ENCODE measurements around the gene PIK3R2. TPM values are rescaled to one million over a fixed set of nuclear protein-coding genes. Genes with fewer than 3 reads are reported as not detected.

The PIK3R2 gene
- total and polyA plus RNA-seq, 2 of the 13 experiments (the other 11 are each of a cell fraction or from before 2014, with no cell fraction given) = 18.6 to 25.3 TPM

DNA sequence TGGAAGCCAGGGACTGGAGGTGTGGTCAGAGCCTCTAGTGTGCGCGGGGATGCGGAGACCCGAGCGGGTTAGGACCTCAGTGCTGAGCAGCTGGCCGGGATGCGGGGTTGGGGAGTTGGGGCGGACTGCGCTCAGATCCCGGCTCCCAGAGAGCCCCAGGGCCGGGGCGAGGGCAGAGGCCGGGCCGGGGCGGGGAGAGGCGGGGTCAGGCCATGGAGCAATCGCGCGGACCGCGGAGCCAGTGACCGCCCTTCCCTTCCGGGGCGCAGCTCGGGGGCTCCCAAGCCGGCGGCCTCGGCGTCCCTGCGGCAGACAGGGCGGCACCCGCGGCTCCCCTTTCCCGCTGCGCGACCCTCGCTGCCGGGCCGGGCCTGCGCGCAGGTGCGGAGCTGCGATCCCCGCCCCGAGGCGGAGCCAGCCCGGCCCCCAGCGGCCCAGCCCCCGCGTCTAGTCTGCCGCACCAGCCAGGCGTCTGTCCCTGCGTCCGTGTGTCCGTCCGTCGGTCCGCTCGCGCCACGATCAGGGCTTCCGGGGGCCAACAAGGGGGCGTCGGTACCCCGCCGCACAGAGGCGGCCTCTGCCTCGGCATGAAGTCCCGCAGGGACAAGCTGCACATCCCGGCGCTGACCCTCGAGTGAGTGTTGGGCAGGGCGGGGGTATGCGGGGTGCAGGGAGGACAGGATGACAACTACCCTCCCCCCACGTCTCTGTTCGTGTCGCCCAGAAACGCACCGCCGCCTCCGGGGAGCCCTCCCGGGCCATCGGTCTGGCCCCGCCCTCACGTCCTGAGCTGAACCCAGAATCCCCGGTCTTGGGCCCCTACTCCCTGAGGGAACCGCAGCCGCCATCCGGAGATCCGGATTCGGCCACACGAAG, 43.0 kb upstream of the PIK3R2 start (continued):
- TF ChIP-seq, protein P1, sequence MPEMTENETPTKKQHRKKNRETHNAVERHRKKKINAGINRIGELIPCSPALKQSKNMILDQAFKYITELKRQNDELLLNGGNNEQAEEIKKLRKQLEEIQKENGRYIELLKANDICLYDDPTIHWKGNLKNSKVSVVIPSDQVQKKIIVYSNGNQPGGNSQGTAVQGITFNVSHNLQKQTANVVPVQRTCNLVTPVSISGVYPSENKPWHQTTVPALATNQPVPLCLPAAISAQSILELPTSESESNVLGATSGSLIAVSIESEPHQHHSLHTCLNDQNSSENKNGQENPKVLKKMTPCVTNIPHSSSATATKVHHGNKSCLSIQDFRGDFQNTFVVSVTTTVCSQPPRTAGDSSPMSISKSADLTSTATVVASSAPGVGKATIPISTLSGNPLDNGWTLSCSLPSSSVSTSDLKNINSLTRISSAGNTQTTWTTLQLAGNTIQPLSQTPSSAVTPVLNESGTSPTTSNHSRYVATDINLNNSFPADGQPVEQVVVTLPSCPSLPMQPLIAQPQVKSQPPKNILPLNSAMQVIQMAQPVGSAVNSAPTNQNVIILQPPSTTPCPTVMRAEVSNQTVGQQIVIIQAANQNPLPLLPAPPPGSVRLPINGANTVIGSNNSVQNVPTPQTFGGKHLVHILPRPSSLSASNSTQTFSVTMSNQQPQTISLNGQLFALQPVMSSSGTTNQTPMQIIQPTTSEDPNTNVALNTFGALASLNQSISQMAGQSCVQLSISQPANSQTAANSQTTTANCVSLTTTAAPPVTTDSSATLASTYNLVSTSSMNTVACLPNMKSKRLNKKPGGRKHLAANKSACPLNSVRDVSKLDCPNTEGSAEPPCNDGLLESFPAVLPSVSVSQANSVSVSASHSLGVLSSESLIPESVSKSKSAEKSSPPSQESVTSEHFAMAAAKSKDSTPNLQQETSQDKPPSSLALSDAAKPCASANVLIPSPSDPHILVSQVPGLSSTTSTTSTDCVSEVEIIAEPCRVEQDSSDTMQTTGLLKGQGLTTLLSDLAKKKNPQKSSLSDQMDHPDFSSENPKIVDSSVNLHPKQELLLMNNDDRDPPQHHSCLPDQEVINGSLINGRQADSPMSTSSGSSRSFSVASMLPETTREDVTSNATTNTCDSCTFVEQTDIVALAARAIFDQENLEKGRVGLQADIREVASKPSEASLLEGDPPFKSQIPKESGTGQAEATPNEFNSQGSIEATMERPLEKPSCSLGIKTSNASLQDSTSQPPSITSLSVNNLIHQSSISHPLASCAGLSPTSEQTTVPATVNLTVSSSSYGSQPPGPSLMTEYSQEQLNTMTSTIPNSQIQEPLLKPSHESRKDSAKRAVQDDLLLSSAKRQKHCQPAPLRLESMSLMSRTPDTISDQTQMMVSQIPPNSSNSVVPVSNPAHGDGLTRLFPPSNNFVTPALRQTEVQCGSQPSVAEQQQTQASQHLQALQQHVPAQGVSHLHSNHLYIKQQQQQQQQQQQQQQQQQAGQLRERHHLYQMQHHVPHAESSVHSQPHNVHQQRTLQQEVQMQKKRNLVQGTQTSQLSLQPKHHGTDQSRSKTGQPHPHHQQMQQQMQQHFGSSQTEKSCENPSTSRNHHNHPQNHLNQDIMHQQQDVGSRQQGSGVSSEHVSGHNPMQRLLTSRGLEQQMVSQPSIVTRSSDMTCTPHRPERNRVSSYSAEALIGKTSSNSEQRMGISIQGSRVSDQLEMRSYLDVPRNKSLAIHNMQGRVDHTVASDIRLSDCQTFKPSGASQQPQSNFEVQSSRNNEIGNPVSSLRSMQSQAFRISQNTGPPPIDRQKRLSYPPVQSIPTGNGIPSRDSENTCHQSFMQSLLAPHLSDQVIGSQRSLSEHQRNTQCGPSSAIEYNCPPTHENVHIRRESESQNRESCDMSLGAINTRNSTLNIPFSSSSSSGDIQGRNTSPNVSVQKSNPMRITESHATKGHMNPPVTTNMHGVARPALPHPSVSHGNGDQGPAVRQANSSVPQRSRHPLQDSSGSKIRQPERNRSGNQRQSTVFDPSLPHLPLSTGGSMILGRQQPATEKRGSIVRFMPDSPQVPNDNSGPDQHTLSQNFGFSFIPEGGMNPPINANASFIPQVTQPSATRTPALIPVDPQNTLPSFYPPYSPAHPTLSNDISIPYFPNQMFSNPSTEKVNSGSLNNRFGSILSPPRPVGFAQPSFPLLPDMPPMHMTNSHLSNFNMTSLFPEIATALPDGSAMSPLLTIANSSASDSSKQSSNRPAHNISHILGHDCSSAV (CRISPR knock-in tag; IDR thresholded peaks at IDR 0.05; ENCODE audit: borderline replicate concordance) = no peak
- peak; percentile 15; the same call in 1 of the 2 replicates for TF ChIP-seq ESRRA (CRISPR knock-in tag; IDR thresholded peaks at IDR 0.05; ENCODE audit: low read depth)
- TF ChIP-seq NAIF1 (CRISPR knock-in tag; IDR thresholded peaks at IDR 0.05; ENCODE audit: borderline replicate concordance) = no peak
- no peak for TF ChIP-seq SATB2 (CRISPR knock-in tag; IDR thresholded peaks at IDR 0.05)
- no peak for TF ChIP-seq JUND (CRISPR knock-in tag; IDR thresholded peaks at IDR 0.05)
- no peak for TF ChIP-seq ZNF7 (CRISPR knock-in tag; IDR thresholded peaks at IDR 0.05)
- TF ChIP-seq ZFP82 (CRISPR knock-in tag; IDR thresholded peaks at IDR 0.05; ENCODE audit: borderline replicate concordance) = no peak
